ENCODE results near the gene PIR. TPM values are rescaled to one million over a fixed set of nuclear protein-coding genes. Genes with fewer than 3 reads are reported as not detected.

Gene PIR
- total and polyA plus RNA-seq, 2 of the 8 experiments (the other 6 are each of a cell fraction or from before 2014, with no cell fraction given): 6.4 to 10.3 TPM

DNA sequence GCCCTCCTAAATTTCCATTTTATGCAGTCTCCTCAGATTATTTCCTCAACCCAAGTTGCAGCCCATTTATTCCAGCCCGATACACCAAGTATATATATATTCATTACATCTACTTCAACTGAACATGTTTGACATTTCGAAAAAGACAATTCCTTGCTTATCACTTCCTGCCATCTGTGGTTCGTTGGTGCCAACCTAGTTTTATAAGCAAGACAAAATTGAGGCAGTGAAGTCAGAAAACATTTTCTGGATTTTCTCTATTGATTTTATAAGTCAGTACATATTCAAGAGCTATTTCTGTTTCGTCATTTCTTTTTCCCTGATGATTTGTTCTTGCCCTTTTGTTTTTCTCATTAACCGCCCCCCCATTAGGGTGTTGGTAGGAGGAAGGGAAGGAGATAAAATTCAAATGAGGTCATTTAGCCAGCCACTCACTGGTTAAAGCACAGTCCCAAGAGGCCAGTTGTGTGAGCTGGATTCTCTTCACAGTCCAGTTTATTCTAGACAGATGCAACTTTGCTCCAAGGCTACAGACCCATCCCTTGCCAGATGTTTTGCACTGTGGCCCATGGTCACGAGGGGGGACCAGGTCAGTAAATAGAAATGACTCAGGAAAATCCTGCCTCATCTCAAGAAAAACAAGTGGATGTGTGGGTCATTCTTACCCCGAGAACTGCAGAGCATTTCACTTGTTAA, 88.6 kb downstream of the PIR start:
- H3K56ac ChIP-seq (replicated peaks; ENCODE audit: insufficient read length, low read depth, low read length): no peak overlapping the region
- TF ChIP-seq SP1 (IDR thresholded peaks at IDR 0.05; ENCODE audit: low read depth, low read length): no peak
- no peak for TF ChIP-seq YY1 (IDR thresholded peaks at IDR 0.05; ENCODE audit: low read depth, low read length)
- no peak for TF ChIP-seq BRCA1 (IDR thresholded peaks at IDR 0.05; ENCODE audit: low read depth, low read length)
- TF ChIP-seq SIN3A (conservative IDR thresholded peaks at IDR 0.05 in 1 of 2, IDR thresholded peaks at IDR 0.05 in 1 of 2; ENCODE audit: low read depth in 1 of 2, low read length in 2 of 2): no peak
- no peak for TF ChIP-seq CBX8 (IDR thresholded peaks at IDR 0.05; ENCODE audit: borderline replicate concordance, low read depth, low read length)
- TF ChIP-seq, protein P1, sequence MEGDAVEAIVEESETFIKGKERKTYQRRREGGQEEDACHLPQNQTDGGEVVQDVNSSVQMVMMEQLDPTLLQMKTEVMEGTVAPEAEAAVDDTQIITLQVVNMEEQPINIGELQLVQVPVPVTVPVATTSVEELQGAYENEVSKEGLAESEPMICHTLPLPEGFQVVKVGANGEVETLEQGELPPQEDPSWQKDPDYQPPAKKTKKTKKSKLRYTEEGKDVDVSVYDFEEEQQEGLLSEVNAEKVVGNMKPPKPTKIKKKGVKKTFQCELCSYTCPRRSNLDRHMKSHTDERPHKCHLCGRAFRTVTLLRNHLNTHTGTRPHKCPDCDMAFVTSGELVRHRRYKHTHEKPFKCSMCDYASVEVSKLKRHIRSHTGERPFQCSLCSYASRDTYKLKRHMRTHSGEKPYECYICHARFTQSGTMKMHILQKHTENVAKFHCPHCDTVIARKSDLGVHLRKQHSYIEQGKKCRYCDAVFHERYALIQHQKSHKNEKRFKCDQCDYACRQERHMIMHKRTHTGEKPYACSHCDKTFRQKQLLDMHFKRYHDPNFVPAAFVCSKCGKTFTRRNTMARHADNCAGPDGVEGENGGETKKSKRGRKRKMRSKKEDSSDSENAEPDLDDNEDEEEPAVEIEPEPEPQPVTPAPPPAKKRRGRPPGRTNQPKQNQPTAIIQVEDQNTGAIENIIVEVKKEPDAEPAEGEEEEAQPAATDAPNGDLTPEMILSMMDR (IDR thresholded peaks at IDR 0.05; ENCODE audit: control extremely low read depth in 1 of 3, insufficient read depth in 1 of 3, low read depth in 1 of 3, low read length in 3 of 3): no peak
- TF ChIP-seq BACH1 (IDR thresholded peaks at IDR 0.05; ENCODE audit: low read length): no peak
- TF ChIP-seq POLR2A (IDR thresholded peaks at IDR 0.05; ENCODE audit: control extremely low read depth in 1 of 2, low read depth in 2 of 2, low read length in 2 of 2): no peak
- TF ChIP-seq CEBPB (IDR thresholded peaks at IDR 0.05; ENCODE audit: low read depth, low read length): no peak
- TF ChIP-seq NRF1 (IDR thresholded peaks at IDR 0.05; ENCODE audit: low read depth, low read length): no peak
- no peak for TF ChIP-seq KDM1A (IDR thresholded peaks at IDR 0.05; ENCODE audit: borderline replicate concordance, low read length)
- TF ChIP-seq RFX5 (IDR thresholded peaks at IDR 0.05; ENCODE audit: borderline replicate concordance, low read depth, low read length): no peak

More for the DNA sequence above, 88.6 kb downstream of the PIR start:
- Histone ChIP-seq H3K27me3 (replicated peaks in 1 of 4; ENCODE audit: control insufficient read depth in 3 of 4, extremely low read depth in 1 of 4, insufficient read depth in 3 of 4, low read length in 3 of 4) (no peaks in the 10 kb centered on the region), H3K27ac (ENCODE audit: low read depth, low read length) (no peak overlapping the region), H3K23me2 (ENCODE audit: low read depth, low read length) (no peaks in the 10 kb centered on the region), H3K18ac (ENCODE audit: extremely low read depth, low read length) (no peak overlapping the region), H4K91ac (replicated peaks; ENCODE audit: insufficient read length, low read length) (no peak overlapping the region), H2AK5ac (ENCODE audit: low read depth, low read length) (no peak overlapping the region), H3K36me3 (ENCODE audit: control insufficient read depth in 2 of 4, insufficient read depth in 4 of 4, low read length in 3 of 4) (no peaks in the 10 kb centered on the region), H4K5ac (ENCODE audit: insufficient read length, low read depth, low read length) (no peak overlapping the region), H2BK15ac (ENCODE audit: low read length) (no peak overlapping the region), H2BK5ac (ENCODE audit: low read depth, low read length) (no peak overlapping the region), H3K9ac (replicated peaks in 1 of 4; ENCODE audit: extremely low read depth in 1 of 4, low read depth in 3 of 4, low read length in 3 of 4) (no peak overlapping the region), H3K9me3 (ENCODE audit: insufficient read depth in 2 of 2, low read depth in 1 of 2, low read length in 1 of 2) (no peaks in the 10 kb centered on the region), H3K4me1 (replicated peaks in 1 of 4; ENCODE audit: control insufficient read depth in 3 of 4, insufficient read depth in 4 of 4, low read length in 3 of 4) (no peaks in the 10 kb centered on the region), H2BK120ac (replicated peaks; ENCODE audit: low read depth, low read length) (no peak overlapping the region), H3K14ac (ENCODE audit: insufficient read length) (no peak overlapping the region), H3K4me3 (ENCODE audit: extremely low read depth in 1 of 4, insufficient read depth in 2 of 4, low read depth in 3 of 4, low read length in 4 of 4) (no peak overlapping the region), H4K8ac (ENCODE audit: extremely low read depth, insufficient read depth, low read length) (no peak overlapping the region), H3K23ac (ENCODE audit: insufficient read length) (no peak overlapping the region), H2BK12ac (ENCODE audit: low read depth, low read length) (no peak overlapping the region), H3K4me2 (ENCODE audit: insufficient read depth in 1 of 2, low read depth in 2 of 2, low read length in 2 of 2) (no peak overlapping the region), H2AFZ (ENCODE audit: low read length) (no peak overlapping the region), H3K4ac (replicated peaks; ENCODE audit: insufficient read length, low read depth, low read length) (no peak overlapping the region), H2BK20ac (ENCODE audit: low read length) (no peak overlapping the region), H3K79me1 (ENCODE audit: low read depth, low read length) (no peaks in the 10 kb centered on the region), H3K79me2 (ENCODE audit: control insufficient read depth in 1 of 2, insufficient read depth in 2 of 2, low read length in 2 of 2) (no peaks in the 10 kb centered on the region), H4K20me1 (replicated peaks in 1 of 2; ENCODE audit: control insufficient read depth in 1 of 2, insufficient read depth in 2 of 2, low read length in 2 of 2) (no peaks in the 10 kb centered on the region)
- FAIRE-seq (no peak), DNase-seq (ENCODE audit: low read depth in 1 of 2, low spot score in 2 of 2) (no peak)
- WGBS, 2 experiments (ENCODE audit: extremely low coverage in 1 of 2, insufficient coverage in 1 of 2, insufficient read length in 1 of 2, insufficient replicate concordance in 2 of 2, low coverage in 1 of 2, low lambda C conversion rate in 2 of 2, missing lambda C conversion rate in 1 of 2): 86% methylated on average over 7 of the region's 7 CpGs; no CpG with 5 or more reads in 1 of the 2 experiments
- ChIA-PET CTCF (ENCODE audit: partially characterized antibody) (no interaction called here), POLR2A (ENCODE audit: partially characterized antibody) (no interaction called here)

All from H1 (cell line).